LoVo (cell line): Measurements from ENCODE around the gene KAZN.

ENCODE experiments used
- DNase-seq: peaks from one replicate; pipeline ENCODE4 v3.0.0-alpha.2; 2016; ENCODE audit warnings: low spot score

KAZN gene

DNA sequence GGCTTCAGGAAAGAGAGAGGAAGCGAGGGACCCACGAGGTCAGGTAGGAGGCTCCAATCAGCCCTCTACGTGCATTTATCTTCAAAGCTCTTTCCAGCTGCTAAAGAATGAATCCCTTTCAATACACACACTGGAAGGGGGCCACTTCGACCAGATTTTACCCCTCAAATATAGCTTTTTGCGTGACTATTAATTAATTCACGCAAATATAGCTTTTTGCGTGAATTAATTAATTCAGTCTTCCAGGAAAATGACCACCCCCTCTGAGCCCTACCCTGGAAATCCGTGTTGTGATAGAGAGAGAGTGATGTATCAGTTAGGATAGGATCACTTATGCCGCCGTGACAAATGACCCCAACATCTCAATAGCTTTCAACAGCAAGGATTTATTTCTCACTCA is 289.9 kb downstream of the KAZN start:
- DNase-seq: no peak

DNA sequence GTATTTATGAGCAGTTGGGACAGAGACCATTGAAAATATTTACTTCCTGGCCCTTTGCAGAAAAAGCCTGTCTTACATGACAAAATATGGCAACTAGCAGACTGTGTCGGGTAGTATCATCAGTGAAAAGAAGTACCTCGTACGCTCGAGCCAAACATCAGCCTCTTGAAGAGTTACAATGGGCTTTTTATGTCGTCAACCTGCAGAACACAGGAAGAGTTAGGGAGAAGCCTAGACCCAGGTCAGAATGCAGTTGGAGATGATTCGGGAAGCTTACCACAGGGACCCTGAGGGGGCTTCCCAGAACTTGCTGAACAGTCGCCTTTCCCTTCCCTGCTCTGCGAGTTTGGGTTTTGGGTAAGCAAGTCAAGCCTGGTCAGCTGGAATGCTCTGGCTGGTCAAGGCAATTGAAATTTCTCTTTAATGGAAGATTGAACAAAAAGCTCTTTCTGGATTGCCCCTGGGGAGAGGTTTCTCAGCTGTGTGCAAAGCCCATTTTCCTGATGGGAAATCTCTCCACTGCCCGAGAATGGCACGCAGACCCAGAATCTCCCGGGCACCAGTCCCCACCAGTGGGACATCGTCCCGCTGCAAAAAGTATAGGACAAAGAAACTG is 291.4 kb downstream of the KAZN start:
- no peak for DNase-seq

DNA sequence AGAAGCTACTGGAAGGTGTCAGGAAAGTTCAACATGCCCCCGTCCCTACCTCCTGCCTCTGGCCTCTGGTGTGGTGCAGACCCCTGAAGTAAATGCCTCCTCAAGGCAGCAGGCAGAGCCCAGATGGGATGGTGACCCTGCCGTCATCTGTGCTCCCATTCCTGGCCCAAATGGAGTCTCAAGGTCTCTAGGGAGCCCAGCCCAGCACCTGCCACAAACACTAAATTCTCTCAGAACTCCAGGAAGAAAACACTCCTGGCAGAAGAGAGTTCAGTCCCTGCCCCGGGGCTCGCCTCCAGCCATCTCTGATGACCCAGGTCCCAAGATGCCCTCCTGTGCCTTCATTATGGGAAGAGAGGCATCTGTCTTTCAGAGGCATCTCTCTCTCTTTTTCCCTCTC is 293.5 kb downstream of the KAZN start:
- no peak for DNase-seq

DNA sequence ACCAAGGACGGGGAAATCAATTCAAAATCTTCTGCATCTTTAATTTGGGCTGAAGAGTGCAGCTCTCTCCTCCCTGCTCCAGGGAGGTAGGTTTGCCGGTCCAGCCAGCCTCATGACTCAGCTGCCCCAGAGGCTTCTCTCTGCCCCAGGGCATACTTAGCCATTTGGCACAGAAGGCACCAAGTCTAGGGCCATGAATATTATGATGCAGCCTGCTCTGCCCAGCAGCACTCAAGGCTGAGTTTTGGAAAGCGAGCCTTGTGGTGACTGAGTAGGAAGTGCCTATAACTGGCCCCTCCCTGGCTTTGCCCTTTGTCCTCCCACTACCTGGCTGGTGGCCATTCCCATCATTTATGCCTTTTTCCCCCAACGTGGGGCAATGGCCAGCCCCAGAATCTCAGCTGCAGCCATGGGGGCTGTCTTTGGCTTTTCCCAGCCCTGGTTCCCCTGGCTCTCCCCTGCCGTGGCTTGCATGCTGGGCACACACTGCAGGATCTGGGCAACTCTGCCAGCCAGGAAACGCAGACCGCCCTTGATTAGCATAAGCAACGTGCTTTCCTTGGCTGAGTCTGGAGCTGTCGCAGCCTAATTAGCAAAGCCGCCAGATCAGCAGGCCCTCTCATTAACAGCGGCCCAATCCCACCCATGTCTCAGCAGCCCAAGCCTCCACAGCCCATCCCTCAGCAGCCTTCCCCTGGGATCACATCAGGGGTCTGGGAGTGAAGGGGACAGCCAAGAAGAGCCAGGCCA is 296.5 kb downstream of the KAZN start:
- DNase-seq: no peak

DNA sequence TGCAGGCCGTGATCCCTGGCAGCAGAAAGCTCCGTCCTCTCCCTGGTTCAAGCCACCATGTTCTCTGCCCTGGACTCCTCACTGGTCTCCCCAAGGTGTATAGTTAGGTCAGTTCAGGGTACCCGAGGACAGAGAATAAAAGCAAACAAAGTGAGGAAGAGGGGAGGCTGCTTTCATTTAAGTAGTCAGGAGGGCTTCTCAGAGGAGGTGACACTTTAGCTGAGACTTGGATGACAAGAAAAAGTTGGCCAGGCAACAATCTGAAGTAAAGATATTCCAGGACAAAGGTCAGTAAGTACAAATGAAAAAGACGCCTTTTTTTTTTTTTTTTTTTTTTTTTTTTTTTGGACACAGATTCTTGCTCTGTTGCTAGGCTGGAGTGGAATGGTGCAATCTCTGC is 297.2 kb downstream of the KAZN start:
- DNase-seq: no peak

DNA sequence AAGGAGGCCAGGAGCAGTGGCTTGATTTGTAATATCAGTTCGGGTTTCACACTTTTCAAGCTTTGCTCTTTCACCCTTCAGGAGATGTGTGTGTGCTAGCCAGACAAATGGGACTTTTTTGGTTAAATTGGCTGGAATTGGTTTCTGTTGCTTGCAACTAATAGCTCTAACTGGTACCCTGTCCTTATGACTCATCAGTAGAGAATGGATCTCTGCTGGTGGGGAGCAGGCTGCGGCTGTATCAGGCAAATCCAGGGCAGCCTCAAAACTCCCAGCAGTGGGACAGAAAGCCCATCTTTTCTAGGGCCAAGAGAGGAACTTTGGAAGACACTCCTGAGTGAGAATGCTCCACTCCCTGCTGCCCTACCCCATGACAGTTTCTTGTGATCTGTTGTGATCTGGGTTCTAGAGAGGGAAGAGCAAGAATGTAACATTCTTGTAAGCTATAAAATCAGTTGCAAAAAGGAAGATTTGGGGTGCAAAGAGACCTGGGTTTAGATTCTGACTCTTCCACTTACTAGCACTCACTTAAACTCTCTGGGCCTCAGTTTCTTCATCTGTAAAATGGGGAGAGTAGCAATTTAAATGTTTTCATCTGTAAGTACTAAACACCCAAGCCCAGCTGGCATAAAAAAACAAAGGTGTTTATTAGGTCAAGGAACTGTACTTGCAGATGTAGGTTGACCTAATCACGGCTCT is 298.0 kb downstream of the KAZN start:
- no peak for DNase-seq

DNA sequence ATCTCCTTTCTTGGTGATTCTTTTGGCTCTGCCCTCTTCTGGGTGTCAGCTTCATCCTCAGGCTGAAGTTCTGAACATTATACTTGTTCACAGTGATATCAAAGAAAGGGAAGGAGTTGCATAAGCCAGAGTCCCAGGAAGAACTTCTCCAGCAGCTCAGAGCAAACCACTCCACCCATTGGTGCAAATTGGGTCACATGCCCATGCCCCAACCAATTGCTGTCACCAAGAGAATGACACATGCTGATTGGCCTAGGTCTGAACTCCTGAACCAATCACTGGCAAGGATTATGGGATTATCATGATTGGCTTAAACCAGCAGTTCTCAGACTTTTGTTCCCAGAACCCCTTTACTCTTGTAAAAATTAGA is 298.6 kb downstream of the KAZN start:
- no peak for DNase-seq

DNA sequence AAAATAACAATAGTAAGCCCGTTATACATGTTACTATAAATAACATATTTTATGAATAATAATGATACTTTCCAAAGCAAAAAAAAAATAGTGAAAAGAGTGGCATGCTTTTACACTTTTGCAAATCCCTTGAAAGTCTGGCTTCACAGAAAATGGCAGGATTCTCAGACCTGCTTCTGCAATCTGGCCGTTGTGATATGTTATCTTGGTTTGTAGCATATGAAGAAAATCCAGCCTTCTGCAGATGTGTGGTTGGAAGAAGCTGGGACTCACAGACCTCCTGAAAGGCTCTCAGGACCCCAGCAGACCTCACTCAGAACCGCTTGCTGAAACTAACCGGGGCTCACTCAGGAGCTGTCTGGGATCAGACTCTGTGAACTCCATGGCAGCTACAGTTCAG is 299.1 kb downstream of the KAZN start:
- no peak for DNase-seq

DNA sequence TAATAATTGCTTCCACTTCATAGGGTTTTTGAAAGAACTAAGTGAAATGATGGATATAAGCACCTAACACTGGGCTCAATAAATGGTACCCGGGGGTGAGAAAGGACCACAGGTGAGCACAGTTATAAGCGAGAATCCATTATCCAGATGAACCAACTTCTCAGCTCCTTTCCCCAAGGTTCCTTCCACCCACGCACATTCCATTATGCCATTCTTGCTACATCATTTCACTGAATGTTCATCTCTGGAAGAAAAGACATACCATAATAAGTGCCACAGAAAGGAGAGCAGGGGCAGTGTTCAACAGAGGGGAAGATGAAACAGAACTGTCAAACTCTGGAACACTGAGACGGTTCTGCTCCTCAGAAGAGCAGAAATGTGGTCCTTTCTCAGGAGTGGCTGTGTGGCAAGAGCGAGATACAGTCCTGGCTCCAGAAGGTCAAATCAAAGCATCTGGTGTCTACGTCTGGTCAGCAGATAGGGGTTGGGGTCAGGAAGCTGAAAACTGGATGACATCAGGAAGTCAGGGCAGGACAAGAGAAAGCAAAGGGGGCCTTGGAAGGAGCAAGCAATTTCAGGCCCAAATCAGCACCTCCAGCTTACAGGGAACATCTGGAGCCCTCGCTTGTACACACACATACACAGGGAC is 299.6 kb downstream of the KAZN start:
- no peak for DNase-seq

DNA sequence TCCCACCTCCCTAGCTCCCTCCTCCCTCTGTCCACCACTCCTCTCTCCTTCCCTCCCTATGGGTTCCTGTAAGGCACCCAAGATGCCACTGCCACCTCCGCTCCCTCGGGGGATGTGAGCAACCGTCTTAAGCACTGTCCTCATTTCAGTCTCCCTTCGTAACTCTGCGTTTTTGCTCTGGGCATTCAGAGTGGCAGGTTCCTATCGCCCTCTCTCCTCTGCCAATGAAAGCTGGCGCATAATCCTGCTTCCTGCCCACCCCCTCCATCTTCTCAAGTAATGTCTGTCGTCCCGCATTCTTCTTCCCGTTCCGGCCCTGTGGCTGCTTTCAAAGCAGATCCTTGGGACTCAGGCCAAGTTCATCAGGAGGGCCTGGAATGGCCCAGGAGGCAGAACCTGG is 301.2 kb downstream of the KAZN start:
- no peak for DNase-seq

DNA sequence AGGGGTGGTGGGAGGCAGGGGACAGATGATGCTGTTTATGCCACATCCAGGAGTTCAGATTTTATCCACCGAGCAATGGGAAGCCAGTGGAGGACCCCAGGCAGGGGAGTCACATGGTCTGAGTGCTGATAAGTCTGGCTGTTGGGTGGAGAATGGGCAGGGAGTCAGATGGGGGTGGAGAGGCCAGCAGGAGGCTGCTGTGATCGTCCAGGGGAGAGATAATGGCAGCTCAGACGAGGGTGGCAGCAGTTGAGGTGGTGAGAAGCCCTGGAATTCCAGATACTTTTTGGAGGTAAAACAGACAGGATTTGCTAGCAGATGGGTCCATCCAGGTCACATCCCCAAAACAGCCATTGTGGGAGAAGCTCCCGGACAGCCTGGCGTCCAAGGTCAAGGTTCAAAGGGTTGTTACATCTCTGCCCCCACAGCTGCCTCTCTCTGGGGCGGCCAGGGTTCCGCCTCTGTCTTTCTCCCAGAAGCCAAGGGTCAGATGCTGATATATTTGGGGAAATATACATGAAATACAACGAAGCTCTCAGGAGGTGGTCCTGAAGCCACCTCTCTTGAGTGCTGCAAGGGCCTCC is 303.0 kb downstream of the KAZN start:
- DNase-seq: no peak

DNA sequence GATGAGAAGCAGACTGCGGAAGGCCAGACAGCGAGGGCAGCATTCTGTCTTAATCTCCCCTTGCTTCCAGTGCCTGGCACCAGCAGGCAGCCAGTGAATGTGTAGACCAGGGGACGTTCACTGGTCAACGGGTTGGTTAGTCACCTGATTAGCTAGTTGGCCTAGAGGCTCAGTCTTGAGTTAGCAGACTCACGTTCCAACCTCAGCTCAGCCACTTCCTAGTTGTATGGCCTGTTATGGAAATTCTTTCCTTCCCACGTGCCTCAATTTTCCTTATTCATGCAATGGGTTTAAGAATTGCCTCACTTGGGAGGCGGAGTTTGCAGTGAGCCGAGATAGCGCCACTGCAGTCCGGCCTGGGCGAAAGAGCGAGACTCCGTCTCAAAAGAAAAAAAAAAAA is 305.4 kb downstream of the KAZN start:
- DNase-seq: no peak

DNA sequence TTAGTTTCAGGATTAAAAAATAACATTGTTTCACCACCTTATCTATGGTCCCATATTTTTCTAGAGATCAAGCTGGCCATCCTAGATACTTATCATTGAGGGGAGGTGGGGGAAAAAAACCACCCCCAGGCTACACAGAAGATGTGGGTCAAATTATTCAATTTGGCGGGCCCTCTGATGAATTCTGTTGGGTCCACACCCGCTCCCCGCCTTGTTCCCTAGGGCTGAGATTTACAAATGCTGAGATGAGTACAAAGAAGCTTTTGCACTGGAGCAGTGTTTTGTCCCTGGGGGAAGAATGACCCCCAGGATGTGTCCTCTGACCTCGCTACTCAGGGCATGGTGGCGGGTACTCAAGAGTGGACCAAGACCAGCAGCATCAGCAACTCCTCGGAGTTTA is 308.2 kb downstream of the KAZN start:
- no peak for DNase-seq

DNA sequence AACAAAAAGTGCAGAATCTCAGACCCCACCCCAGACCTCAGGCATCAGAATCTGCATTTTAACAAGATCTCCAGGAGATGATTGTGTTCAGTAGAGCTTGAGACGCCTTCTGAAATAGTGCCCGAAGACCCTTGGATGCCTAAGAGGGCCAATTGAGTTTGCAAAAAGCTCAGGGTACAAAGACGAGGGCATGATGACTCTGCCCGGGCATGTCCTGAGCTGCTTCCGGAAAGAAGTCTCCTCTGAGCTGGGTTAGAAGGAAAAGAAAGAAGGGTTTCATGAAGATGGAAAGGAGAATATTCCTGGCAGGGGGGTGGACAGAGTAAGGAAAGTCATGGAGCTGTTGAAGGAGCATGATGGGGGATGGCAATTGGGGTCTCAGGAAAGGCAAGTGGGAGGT is 308.9 kb downstream of the KAZN start:
- no peak for DNase-seq

DNA sequence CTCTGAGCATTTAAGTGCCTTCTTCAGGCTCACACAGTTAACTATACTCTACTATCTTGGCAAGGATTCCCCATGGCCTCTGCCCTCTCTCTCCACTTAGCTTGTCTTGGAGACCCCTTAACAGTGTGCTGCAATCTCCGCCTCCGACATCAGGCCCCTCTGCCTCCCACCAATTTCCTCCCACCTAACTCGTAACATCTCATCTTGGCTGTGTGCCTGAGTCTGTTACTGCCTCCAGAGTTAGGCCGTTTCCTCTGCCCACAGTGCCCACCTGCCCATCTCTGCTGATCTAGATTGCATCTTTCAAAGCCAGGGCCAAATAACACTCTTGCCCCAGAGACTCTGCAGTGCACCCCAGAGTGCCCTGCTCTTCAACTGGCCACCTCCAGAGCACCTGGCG is 310.8 kb downstream of the KAZN start:
- no peak for DNase-seq

DNA sequence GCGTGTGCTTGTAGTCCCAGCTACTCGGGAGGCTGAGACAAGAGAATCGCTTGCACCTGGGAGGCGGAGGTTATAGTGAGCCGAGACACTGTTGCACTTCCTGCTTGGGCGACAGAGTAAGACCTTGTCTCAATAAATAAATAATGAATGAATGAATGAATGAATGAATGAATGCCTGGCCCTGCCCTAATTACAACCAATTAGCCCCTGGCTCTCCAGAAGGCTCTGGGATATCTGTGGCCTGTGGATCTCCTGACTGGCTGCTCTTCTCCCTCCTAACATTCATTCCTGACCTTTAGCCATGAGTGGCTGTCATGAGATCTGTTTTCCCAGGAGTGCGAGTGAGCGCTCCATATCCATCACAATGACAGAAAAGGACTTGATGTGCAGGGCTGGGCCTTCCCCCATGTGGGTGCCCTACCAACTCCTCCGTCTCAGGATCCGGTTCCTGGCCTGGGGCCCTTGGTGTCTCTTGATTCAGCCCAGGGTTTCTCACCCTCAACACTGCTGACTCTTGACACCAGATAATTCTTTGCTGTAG is 311.5 kb downstream of the KAZN start:
- DNase-seq: no peak

DNA sequence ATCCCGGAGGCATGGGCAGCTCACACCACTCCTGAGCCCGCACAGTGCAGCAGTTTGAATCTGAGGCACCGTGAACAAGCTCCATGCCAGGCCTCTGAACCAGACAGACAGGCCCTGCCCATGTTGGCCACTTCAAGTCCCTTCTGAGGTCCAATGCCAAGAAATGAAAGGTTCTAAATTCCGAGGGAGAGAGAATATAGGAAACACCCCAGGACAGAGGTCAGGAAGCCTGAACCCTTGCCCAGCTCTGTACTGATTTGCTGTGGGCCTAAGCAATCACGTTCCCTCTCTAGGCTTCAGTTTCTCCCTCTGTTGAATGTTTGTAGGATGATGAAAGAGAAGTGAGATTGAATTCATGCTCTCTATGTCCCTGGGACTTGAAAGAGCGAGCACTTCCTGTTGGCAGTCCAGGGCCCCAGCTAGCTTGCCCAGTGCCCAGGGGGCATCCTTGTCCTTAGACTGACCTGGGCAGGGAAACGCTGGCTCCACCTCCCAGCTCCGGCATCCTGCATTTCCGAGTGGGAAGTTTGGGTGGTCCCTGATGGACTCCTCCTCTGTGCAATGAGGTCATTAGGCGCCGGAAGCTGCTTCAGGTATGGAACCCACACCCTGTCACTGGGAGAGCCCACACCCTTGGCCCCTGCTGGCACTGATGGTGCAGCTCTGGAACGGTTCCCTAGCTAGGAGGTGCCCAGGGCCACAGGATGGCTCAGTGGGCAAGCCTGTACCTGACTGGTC is 312.7 kb downstream of the KAZN start:
- DNase-seq: no peak

DNA sequence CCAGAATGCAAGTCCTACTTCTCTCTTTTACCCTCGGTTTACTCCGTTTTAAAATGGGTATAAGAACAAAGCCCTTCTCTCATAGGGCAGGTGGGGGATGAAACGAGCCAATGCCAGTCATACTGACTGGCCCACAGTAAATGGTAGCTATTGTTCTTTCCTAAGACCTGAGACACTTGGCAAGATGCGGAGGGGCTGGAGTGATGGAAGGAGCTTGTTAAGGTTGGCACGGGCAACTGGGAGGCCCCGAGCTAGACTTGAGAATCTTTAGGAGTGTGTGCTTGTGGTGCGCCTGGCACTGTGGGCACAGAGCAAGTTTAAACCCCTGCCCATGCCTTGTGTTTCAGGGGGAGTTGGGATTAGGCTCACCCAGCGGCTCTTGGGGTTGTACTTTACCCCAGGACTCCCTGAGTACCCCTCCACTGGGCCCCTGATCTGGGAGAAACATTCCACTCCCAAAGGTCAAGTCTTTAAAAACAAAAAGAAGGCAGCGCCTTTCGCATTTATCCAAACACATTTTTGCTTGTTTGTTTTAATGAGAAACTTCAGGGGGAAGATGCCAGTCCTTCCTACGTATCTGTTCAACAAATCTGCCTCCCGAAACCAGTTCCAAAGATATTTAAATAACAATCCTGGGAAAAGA is 314.5 kb downstream of the KAZN start:
- DNase-seq: no peak

DNA sequence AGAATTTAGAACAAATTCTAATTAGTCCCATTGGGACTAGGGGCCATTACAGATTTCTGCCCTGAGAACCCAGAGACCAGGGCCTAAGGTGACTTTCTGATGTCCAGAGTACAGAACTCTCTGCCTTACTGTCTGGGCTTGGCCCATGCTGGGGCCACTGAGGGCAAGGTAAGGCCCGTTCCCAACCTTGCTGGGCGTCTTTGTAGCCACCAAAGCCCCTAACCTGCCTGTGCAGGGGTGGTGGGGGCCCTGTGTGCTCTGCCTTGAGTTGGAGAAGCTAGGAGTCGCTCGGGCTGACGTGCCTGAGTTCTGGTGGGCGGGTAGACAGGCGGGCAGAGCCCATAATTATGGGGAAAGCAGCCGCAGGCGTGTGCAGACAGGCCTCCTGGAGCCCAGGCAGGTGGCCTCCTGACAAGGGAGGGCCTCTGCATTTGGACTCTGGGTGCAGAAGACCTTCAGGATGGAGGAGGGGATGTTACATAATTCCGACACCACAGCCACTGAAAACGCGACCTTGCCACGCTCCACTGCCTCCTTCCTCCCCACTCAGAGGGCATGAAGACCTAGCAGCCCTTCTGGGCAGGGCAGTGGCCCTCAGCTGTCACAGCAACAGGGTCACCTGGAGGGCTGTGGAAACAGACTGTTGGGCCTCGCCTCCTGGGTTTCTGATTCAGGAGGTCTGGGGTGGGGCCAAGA is 315.1 kb downstream of the KAZN start:
- no peak for DNase-seq

DNA sequence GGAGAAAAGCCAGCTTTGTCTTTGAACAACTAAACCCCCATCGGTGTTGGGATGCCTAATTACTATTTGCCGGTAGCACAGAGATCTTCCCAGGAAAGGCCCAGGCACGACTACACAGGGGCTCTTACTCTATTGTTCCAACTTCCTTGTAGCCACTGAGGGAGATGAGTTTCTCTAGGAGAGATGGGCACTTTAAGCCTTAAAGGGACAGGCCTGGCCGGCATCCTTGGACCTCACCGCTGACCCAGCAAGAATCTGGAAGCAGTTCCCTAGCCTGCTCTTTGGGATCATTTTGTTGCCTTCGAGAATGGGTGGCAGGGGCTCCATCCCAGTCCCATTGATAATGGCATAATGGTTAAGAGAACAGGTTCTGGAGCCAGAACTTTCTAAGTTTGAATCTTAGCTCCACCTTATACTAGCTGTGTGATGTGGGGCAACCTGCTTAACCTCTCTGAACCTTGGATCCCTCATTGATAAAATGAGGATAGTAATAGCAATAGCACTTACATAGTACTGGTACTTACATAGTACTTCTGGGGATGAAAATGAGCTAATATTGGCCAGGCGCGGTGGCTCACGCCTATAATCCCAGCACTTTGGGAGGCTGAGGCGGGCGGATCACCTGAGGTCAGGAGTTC is 316.0 kb downstream of the KAZN start:
- DNase-seq: no peak
